Kidney epithelial cell (primary cell): ENCODE data around the gene ZNF518A. TPM values are rescaled to one million over a fixed set of nuclear protein-coding genes. Genes with fewer than 3 reads are reported as not detected.

ENCODE experiments used
- DNase-seq: peaks from one replicate; pipeline ENCODE4 v3.0.0-alpha.2; 2010; ENCODE audit warnings: low read depth
- H3K27me3 ChIP-seq: 2 replicates; pipeline ENCODE4 v1.6.0; 2011; ENCODE audit warnings: low read length; ENCODE audit not compliant: control insufficient read depth, insufficient read depth
- H3K36me3 ChIP-seq: 2 replicates; pipeline ENCODE4 v1.5.1; 2011; ENCODE audit warnings: low read length; ENCODE audit not compliant: control insufficient read depth, insufficient read depth
- H3K4me3 ChIP-seq: 2 replicates; pipeline ENCODE4 v1.5.1; 2011; ENCODE audit warnings: low read depth, mild to moderate bottlenecking, control low read depth, low read length
- total RNA-seq: library from RNA; depleted of rRNA; stranded (reverse); fragments of >200 nt; gene quantifications from 2 replicates; pipeline ENCODE4 v1.2.3, GENCODE V29; 2015
- TF ChIP-seq, protein P1 (sequence below): IDR thresholded peaks from 2 replicates; pipeline ENCODE4 v1.5.1; 2011; ENCODE audit warnings: mild to moderate bottlenecking, moderate library complexity, low read length, control low read depth, inconsistent platforms; ENCODE audit not compliant: insufficient read depth, poor library complexity, severe bottlenecking

ZNF518A gene
- total RNA-seq, 1 donor from 2014 or later = 15.5 TPM

DNA sequence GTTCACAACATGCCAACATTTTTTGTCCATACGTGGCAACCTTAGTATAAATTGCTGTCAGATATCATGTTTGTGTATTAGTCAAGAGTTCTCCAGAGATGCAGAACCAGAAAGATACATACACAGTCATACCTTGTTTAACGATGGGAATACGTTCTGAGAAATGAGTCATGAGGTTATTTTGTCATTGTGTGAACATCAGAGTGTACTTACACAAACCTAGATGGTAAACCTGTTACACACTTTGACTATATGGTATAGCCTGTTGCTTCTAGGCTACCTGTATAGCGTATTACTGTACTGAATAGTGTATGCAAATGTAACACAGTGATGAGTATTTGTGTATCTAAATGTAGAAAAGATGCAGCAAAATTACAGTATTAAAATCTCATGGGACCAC lies 22.3 kb downstream of the ZNF518A start:
- Histone ChIP-seq H3K27me3 (no peaks in the 10 kb centered on the region), H3K4me3 (no peak overlapping the region), H3K36me3 (no peaks in the 10 kb centered on the region)
- TF ChIP-seq, protein P1, sequence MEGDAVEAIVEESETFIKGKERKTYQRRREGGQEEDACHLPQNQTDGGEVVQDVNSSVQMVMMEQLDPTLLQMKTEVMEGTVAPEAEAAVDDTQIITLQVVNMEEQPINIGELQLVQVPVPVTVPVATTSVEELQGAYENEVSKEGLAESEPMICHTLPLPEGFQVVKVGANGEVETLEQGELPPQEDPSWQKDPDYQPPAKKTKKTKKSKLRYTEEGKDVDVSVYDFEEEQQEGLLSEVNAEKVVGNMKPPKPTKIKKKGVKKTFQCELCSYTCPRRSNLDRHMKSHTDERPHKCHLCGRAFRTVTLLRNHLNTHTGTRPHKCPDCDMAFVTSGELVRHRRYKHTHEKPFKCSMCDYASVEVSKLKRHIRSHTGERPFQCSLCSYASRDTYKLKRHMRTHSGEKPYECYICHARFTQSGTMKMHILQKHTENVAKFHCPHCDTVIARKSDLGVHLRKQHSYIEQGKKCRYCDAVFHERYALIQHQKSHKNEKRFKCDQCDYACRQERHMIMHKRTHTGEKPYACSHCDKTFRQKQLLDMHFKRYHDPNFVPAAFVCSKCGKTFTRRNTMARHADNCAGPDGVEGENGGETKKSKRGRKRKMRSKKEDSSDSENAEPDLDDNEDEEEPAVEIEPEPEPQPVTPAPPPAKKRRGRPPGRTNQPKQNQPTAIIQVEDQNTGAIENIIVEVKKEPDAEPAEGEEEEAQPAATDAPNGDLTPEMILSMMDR = no peak
- DNase-seq = no peak

- no peaks in the 10 kb centered on the region for H3K36me3 ChIP-seq
- TF ChIP-seq, protein P1 = no peak
- no peak for DNase-seq
- no peaks in the 10 kb centered on the region for H3K27me3 ChIP-seq
- no peak overlapping the region for H3K4me3 ChIP-seq
Observed at GRCh38 chr10:96153070-96153469, 23.0 kb downstream of the ZNF518A start.

DNA sequence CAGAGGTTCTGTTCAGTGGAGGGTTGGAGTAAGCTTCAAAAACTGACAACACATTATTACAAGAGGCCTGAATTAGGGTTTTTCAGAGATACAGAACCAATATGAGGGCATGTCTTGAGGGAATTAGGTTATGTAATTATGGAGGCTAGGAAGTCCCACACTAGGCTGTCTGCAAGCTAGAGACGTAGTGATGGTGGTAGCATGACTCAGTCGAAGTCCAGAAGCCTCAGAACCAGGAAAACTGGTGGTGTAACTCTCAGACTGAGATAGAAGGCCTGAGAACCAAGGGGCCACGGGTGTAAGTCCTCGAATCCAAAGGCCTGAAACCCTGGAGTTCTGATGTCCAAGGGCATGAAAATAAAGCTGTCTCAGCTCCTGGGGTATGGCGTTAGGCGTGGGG lies 35.6 kb downstream of the ZNF518A start:
- no peak for DNase-seq
- H3K4me3 ChIP-seq = no peak overlapping the region
- TF ChIP-seq, protein P1 = no peak
- no peaks in the 10 kb centered on the region for H3K36me3 ChIP-seq
- no peaks in the 10 kb centered on the region for H3K27me3 ChIP-seq

DNA sequence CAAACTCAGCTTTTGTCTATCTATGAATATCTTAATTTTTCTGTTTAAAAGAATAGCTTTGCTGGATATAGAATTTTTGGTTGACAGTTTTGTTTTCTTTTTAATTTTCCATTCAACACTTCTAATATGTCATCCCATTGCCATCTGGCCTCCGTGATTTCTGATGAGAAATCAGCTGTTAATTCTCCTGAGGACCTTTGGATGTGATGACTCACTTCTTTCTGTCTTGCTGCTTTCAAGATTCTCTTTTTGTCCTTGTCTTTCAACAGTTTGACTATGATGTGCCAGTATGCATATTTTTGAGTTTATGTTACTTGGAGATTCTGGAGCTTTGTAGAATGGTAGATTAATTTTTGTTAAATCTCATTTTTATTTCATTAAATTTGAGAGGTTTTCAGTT lies 38.4 kb downstream of the ZNF518A start:
- TF ChIP-seq, protein P1 = no peak
- no peak for DNase-seq
- no peaks in the 10 kb centered on the region for H3K27me3 ChIP-seq
- no peak overlapping the region for H3K4me3 ChIP-seq
- H3K36me3 ChIP-seq = no peaks in the 10 kb centered on the region

GRCh38 chr10:96170230-96170629 lies 40.1 kb downstream of the ZNF518A start:
- H3K27me3 ChIP-seq = no peaks in the 10 kb centered on the region
- no peak overlapping the region for H3K4me3 ChIP-seq
- TF ChIP-seq, protein P1 = no peak
- no peaks in the 10 kb centered on the region for H3K36me3 ChIP-seq
- no peak for DNase-seq

GRCh38 chr10:96172666-96173065 lies 42.6 kb downstream of the ZNF518A start:
- DNase-seq = no peak
- Histone ChIP-seq H3K4me3 (no peak overlapping the region), H3K36me3 (no peaks in the 10 kb centered on the region), H3K27me3 (no peaks in the 10 kb centered on the region)
- TF ChIP-seq, protein P1 = no peak
